NCI-H82 treated with DMSO at 0.1 percent for 48 hours (cell line): ENCODE results near the gene TNC.

ENCODE experiments used
- DNase-seq: peaks from one replicate; lab custom pipeline; 2025; ENCODE audit not compliant: unreplicated experiment; lab: John Stamatoyannopoulos, UW

TNC gene

GRCh38 chr9:115104908-115105307, 13.0 kb downstream of the TNC start:
- DNase-seq, result no peak

- no peak for DNase-seq
These were observed 14.0 kb downstream of the TNC start for GRCh38 chr9:115103746-115104477.

- DNase-seq, result no peak
These were observed 18.1 kb downstream of the TNC start for GRCh38 chr9:115099901-115100300.

- DNase-seq, result no peak
These were observed 19.6 kb downstream of the TNC start for GRCh38 chr9:115098226-115098965.

GRCh38 chr9:115093520-115093919, 24.4 kb downstream of the TNC start:
- no peak for DNase-seq

GRCh38 chr9:115090486-115090885, 27.5 kb downstream of the TNC start:
- no peak for DNase-seq

GRCh38 chr9:115088860-115089259, 29.1 kb downstream of the TNC start:
- DNase-seq, result no peak

- DNase-seq, result no peak
These were observed 31.1 kb downstream of the TNC start for GRCh38 chr9:115086886-115087285.

GRCh38 chr9:115086461-115086860, 31.5 kb downstream of the TNC start:
- no peak for DNase-seq

- no peak for DNase-seq
These were observed 32.1 kb downstream of the TNC start for GRCh38 chr9:115085773-115086377.

GRCh38 chr9:115084709-115085108, 33.2 kb downstream of the TNC start:
- DNase-seq, result no peak

- no peak for DNase-seq
These were observed 33.8 kb downstream of the TNC start for GRCh38 chr9:115084157-115084556.

GRCh38 chr9:115080242-115080641, 37.7 kb downstream of the TNC start:
- no peak for DNase-seq

- DNase-seq, result no peak
These were observed 38.8 kb downstream of the TNC start for GRCh38 chr9:115079156-115079555.

GRCh38 chr9:115073456-115073855, 44.5 kb downstream of the TNC start:
- DNase-seq, result no peak

- DNase-seq, result no peak
These were observed 46.8 kb downstream of the TNC start for GRCh38 chr9:115071176-115071575.

- no peak for DNase-seq
These were observed 48.2 kb downstream of the TNC start for GRCh38 chr9:115069771-115070170.

GRCh38 chr9:115069302-115069701, 48.7 kb downstream of the TNC start:
- DNase-seq, result no peak

- no peak for DNase-seq
These were observed 49.9 kb downstream of the TNC start for GRCh38 chr9:115068031-115068430.

- no peak for DNase-seq
These were observed 54.7 kb downstream of the TNC start for GRCh38 chr9:115063058-115063845.

- no peak for DNase-seq
These were observed 59.2 kb downstream of the TNC start for GRCh38 chr9:115058684-115059315.
